SK-N-MC (cell line): ENCODE measurements around the gene FEZ2.

Experiments used
- EZH2 ChIP-seq: fragments of 200-600 bp; sonication (generic); IDR thresholded peaks from one replicate; pipeline ENCODE4 v1.6.1; 2017; ENCODE audit warnings: antibody characterized with exemption
- FOXP2 ChIP-seq: optimal IDR thresholded peaks from 2 replicates; pipeline ENCODE3; 2011; ENCODE audit warnings: mild to moderate bottlenecking, moderate library complexity; ENCODE audit not compliant: insufficient read depth; ENCODE audit errors: extremely low read length, control extremely low read depth
- POLR2AphosphoS5 ChIP-seq: IDR thresholded peaks from 2 replicates; pipeline ENCODE4 v1.6.1; 2012; ENCODE audit warnings: mild to moderate bottlenecking, low read depth, low read length, borderline replicate concordance

DNA sequence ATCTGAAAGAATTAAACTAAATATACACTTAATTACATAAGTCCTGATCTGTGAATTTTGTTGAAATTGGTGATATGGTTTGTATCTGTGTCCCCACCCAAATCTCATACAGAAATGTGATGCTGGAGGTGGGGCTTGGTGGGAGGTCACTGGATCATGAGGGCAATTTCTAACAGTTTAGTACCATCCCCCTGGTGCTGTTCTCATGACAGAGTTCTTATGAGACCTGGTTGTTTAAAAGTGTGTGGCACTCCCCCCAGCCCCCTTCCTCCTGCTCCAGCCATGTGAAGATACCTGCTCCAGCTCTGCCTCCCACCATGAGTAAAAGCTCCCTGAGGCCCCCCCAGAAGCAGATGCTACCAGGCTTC is 18.7 kb downstream of the FEZ2 start:
- TF ChIP-seq POLR2AphosphoS5, result no peak
- no peak for TF ChIP-seq EZH2
- no peak for TF ChIP-seq FOXP2
